ENCODE data around the gene SHPK.

SHPK gene

GRCh38 chr17:3663102-3664011 lies 27.3 kb upstream of the SHPK start:
- DNase-seq (ENCODE audit: low read depth, low spot score), result no peak
- no peak overlapping the region for H3K4me3 ChIP-seq (ENCODE audit: low read length)

GRCh38 chr17:3660311-3660891 lies 24.4 kb upstream of the SHPK start:
- DNase-seq (ENCODE audit: low read depth, low spot score), result no peak
- no peak overlapping the region for H3K4me3 ChIP-seq (ENCODE audit: low read length)

- no peak for DNase-seq (ENCODE audit: low read depth, low spot score)
- H3K4me3 ChIP-seq (ENCODE audit: low read length), result no peak overlapping the region
Observed at GRCh38 chr17:3659541-3660111, 23.6 kb upstream of the SHPK start.

GRCh38 chr17:3658784-3659449 lies 22.9 kb upstream of the SHPK start:
- no peak for DNase-seq (ENCODE audit: low read depth, low spot score)
- H3K4me3 ChIP-seq (ENCODE audit: low read length), result no peak overlapping the region

GRCh38 chr17:3657874-3658783 lies 22.1 kb upstream of the SHPK start:
- DNase-seq (ENCODE audit: low read depth, low spot score), result no peak
- H3K4me3 ChIP-seq (ENCODE audit: low read length), result no peak overlapping the region

- H3K4me3 ChIP-seq (ENCODE audit: low read length), result no peak overlapping the region
- no peak for DNase-seq (ENCODE audit: low read depth, low spot score)
Observed at GRCh38 chr17:3657588-3657869, 21.5 kb upstream of the SHPK start.

GRCh38 chr17:3656755-3657587 lies 20.9 kb upstream of the SHPK start:
- no peak for DNase-seq (ENCODE audit: low read depth, low spot score)
- no peak overlapping the region for H3K4me3 ChIP-seq (ENCODE audit: low read length)

- no peak for DNase-seq (ENCODE audit: low read depth, low spot score)
- H3K4me3 ChIP-seq (ENCODE audit: low read length), result no peak overlapping the region
Observed at GRCh38 chr17:3656353-3656752, 20.3 kb upstream of the SHPK start.

GRCh38 chr17:3655766-3656165 lies 19.7 kb upstream of the SHPK start:
- DNase-seq (ENCODE audit: low read depth, low spot score), result no peak

GRCh38 chr17:3647769-3648555 lies 11.9 kb upstream of the SHPK start:
- peak; percentile 29 for DNase-seq (ENCODE audit: low read depth, low spot score)
- H3K4me3 ChIP-seq (ENCODE audit: low read length), result no peak overlapping the region

More at GRCh38 chr17:3655766-3656165, 19.7 kb upstream of the SHPK start:
- H3K4me3 ChIP-seq (ENCODE audit: low read length), result no peak overlapping the region

GRCh38 chr17:3647251-3647650 lies 11.2 kb upstream of the SHPK start:
- no peak overlapping the region for H3K4me3 ChIP-seq (ENCODE audit: low read length)
- no peak for DNase-seq (ENCODE audit: low read depth, low spot score)

- no peak overlapping the region for H3K4me3 ChIP-seq (ENCODE audit: low read length)
- no peak for DNase-seq (ENCODE audit: low read depth, low spot score)
Observed at GRCh38 chr17:3645310-3645709, 9.3 kb upstream of the SHPK start.

- no peak overlapping the region for H3K4me3 ChIP-seq (ENCODE audit: low read length)
- no peak for DNase-seq (ENCODE audit: low read depth, low spot score)
Observed at GRCh38 chr17:3643889-3644349, 7.9 kb upstream of the SHPK start.

- H3K4me3 ChIP-seq (ENCODE audit: low read length), result no peak overlapping the region
- no peak for DNase-seq (ENCODE audit: low read depth, low spot score)
Observed at GRCh38 chr17:3641717-3642486, 5.9 kb upstream of the SHPK start.

GRCh38 chr17:3641014-3641413 lies 5.0 kb upstream of the SHPK start:
- no peak for DNase-seq (ENCODE audit: low read depth, low spot score)
- no peak overlapping the region for H3K4me3 ChIP-seq (ENCODE audit: low read length)

GRCh38 chr17:3639981-3640596 lies 4.0 kb upstream of the SHPK start:
- H3K4me3 ChIP-seq (ENCODE audit: low read length), result no peak overlapping the region
- no peak for DNase-seq (ENCODE audit: low read depth, low spot score)
